Peyer's patch (tissue), 4 donors: ENCODE results near the gene TRPV5.

Source experiments
- CTCF ChIP-seq, 6 experiments: fragments of 450-650 bp in 4 of 6; fragments of 200-600 bp in 2 of 6; sonication (generic) in 1 of 6; IDR thresholded peaks; one replicate each; pipeline ENCODE4 v1.5.1; 2017 to 2019; ENCODE audit warnings: antibody characterized with exemption in 6 of 6, mild to moderate bottlenecking in 3 of 6, moderate library complexity in 1 of 6
- POLR2A ChIP-seq, 2 donors: fragments of 450-650 bp; IDR thresholded peaks; one replicate each; pipeline ENCODE4 v1.5.1; 2017; ENCODE audit warnings: antibody characterized with exemption in 2 of 2, mild to moderate bottlenecking in 2 of 2, moderate library complexity in 2 of 2

GRCh38 chr7:142870147-142870559, 63.4 kb downstream of the TRPV5 start:
- no peak for TF ChIP-seq CTCF (IDR thresholded peaks at IDR 0.05)
- no peak for TF ChIP-seq POLR2A (IDR thresholded peaks at IDR 0.05)
